ENCODE results near the gene PMIS2. TPM values are rescaled to one million over a fixed set of nuclear protein-coding genes. Genes with fewer than 3 reads are reported as not detected.

Gene PMIS2
- total RNA-seq, 6 experiments from 2014 or later: not detected

DNA sequence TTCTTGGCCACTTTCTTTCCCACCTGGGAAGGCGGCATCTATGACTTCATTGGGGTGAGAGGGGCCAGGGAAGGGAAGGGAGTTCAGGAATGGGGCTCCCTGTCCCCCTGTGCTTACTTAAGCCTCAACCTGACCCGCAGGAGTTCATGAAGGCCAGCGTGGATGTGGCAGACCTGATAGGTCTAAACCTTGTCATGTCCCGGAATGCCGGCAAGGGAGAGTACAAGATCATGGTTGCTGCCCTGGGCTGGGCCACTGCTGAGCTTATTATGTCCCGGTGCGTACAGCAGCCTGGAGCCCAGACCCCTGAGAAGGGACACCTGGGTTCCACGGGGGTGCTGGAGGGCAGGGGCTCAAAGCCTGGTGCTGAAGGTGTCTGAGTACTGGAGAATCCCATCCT, 39.4 kb upstream of the PMIS2 start:
- DNase-seq (no peak), ATAC-seq (no peak)
- Histone ChIP-seq H3K27me3 (no peaks in the 10 kb centered on the region), H3K4me1 (peaks cover 0 to 9% (median 4%) of the 10 kb centered on the region in 4 donors), H3K36me3 (no peaks in the 10 kb centered on the region), H3K9me3 (no peaks in the 10 kb centered on the region), H3K4me3 (peak overlapping the region in 1 of 3 donors; percentile 77), H3K27ac (no peak overlapping the region)
- no peak for TF ChIP-seq POLR2A (IDR thresholded peaks at IDR 0.05)
- TF ChIP-seq, protein P1, sequence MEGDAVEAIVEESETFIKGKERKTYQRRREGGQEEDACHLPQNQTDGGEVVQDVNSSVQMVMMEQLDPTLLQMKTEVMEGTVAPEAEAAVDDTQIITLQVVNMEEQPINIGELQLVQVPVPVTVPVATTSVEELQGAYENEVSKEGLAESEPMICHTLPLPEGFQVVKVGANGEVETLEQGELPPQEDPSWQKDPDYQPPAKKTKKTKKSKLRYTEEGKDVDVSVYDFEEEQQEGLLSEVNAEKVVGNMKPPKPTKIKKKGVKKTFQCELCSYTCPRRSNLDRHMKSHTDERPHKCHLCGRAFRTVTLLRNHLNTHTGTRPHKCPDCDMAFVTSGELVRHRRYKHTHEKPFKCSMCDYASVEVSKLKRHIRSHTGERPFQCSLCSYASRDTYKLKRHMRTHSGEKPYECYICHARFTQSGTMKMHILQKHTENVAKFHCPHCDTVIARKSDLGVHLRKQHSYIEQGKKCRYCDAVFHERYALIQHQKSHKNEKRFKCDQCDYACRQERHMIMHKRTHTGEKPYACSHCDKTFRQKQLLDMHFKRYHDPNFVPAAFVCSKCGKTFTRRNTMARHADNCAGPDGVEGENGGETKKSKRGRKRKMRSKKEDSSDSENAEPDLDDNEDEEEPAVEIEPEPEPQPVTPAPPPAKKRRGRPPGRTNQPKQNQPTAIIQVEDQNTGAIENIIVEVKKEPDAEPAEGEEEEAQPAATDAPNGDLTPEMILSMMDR (IDR thresholded peaks at IDR 0.05): no peak
- intact Hi-C loops (cut with DNase I): no loop called here
- 84% methylated on average over 3 of the region's 8 CpGs for WGBS (ENCODE audit: insufficient coverage, low coverage, low lambda C conversion rate, missing lambda C conversion rate)

DNA sequence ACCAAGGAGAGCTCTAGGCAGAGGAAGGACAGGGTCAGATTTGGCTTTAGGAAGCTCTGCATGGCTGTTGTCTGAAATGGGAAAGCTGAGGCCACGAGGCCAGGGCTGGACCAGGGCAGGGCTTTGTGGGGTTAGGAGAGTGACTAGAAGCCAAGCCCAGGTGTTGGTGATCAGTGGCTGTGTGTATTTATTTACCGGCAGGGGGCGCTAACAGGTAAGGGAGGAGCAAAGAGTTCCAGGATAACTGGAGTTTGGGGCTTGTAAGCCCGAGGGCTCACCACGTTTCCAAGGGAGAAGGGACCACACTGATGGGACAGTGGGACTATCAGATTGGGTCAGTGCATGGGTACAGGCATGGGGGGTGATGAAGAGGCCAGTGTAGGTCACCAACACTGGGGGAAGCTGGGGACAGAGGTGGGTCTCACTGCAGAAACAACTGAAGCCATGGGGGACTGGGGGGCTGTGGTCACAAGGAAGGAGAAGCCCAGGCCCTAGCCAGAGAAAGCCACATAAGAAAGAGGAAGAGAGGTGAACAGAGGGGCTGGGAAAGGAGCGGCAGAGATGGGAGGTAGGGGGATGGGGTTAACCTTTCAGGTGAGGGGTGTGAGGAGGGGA, 36.7 kb upstream of the PMIS2 start:
- intact Hi-C loops (cut with DNase I): no loop called here
- Histone ChIP-seq H3K4me3 (no peak overlapping the region), H3K27ac (no peak overlapping the region), H3K9me3 (no peaks in the 10 kb centered on the region), H3K4me1 (peaks cover 0 to 9% (median 4%) of the 10 kb centered on the region in 4 donors), H3K27me3 (no peaks in the 10 kb centered on the region), H3K36me3 (no peaks in the 10 kb centered on the region)
- TF ChIP-seq POLR2A (IDR thresholded peaks at IDR 0.05): no peak
- TF ChIP-seq, protein P1 (IDR thresholded peaks at IDR 0.05): peak; percentile 68 to 83 (median 76)
- DNase-seq (peak in 1 of 3 donors; percentile 63), ATAC-seq (peak; percentile 33 to 52 (median 47))
- WGBS (ENCODE audit: insufficient coverage, low coverage, low lambda C conversion rate, missing lambda C conversion rate): 22% methylated on average over 5 of the region's 6 CpGs

GRCh38 chr19:35549879-35550523, 36.0 kb upstream of the PMIS2 start:
- H3K4me3 ChIP-seq: no peak overlapping the region
- no peaks in the 10 kb centered on the region for H3K36me3 ChIP-seq
- TF ChIP-seq POLR2A (IDR thresholded peaks at IDR 0.05): no peak
- TF ChIP-seq, protein P1 (IDR thresholded peaks at IDR 0.05): no peak
- H3K27ac ChIP-seq: no peak overlapping the region
- no peak for DNase-seq
- WGBS (ENCODE audit: insufficient coverage, low coverage, low lambda C conversion rate, missing lambda C conversion rate): 80% methylated on average over 1 of the region's 15 CpGs
- intact Hi-C loops (cut with DNase I): no loop called here
- H3K4me1 ChIP-seq: peaks cover 0 to 9% (median 4%) of the 10 kb centered on the region in 4 donors
- no peaks in the 10 kb centered on the region for H3K9me3 ChIP-seq
- H3K27me3 ChIP-seq: no peaks in the 10 kb centered on the region
- ATAC-seq: no peak

GRCh38 chr19:35551091-35551810, 34.7 kb upstream of the PMIS2 start:
- Histone ChIP-seq H3K9me3 (no peaks in the 10 kb centered on the region), H3K27me3 (no peaks in the 10 kb centered on the region), H3K4me1 (peaks cover 0 to 6% (median 2%) of the 10 kb centered on the region in 4 donors), H3K36me3 (no peaks in the 10 kb centered on the region), H3K27ac (no peak overlapping the region), H3K4me3 (no peak overlapping the region)
- DNase-seq (no peak), ATAC-seq (no peak)
- WGBS (ENCODE audit: insufficient coverage, low coverage, low lambda C conversion rate, missing lambda C conversion rate): 74% methylated on average over 18 of the region's 21 CpGs
- intact Hi-C loops (cut with DNase I): no loop called here
- TF ChIP-seq, protein P1 (IDR thresholded peaks at IDR 0.05): no peak
- TF ChIP-seq POLR2A (IDR thresholded peaks at IDR 0.05): no peak
